Glutamatergic neuron (in vitro differentiated cells): ENCODE data around the gene KIF1A. TPM values are rescaled to one million over a fixed set of nuclear protein-coding genes. Genes with fewer than 3 reads are reported as not detected.

Experiments used
- DNase-seq: peaks from one replicate; pipeline ENCODE4 v3.0.0; 2022
- H3K27ac Mint-ChIP-seq: one replicate; pipeline ENCODE4 v1.8.0; 2020; ENCODE audit warnings: mild to moderate bottlenecking, mixed read lengths, inconsistent platforms; ENCODE audit not compliant: unreplicated experiment
- H3K27me3 Mint-ChIP-seq: one replicate; pipeline ENCODE4 v1.8.0; 2020; ENCODE audit warnings: mild to moderate bottlenecking, moderate library complexity, mixed read lengths, inconsistent platforms; ENCODE audit not compliant: unreplicated experiment
- H3K36me3 Mint-ChIP-seq: one replicate; pipeline ENCODE4 v1.8.0; 2020; ENCODE audit warnings: mild to moderate bottlenecking, mixed read lengths, inconsistent platforms; ENCODE audit not compliant: unreplicated experiment
- H3K4me1 Mint-ChIP-seq: one replicate; pipeline ENCODE4 v1.8.0; 2020; ENCODE audit warnings: mild to moderate bottlenecking, low read depth, mixed read lengths, inconsistent platforms; ENCODE audit not compliant: unreplicated experiment
- H3K4me3 Mint-ChIP-seq: one replicate; pipeline ENCODE4 v1.8.0; 2020; ENCODE audit warnings: mild to moderate bottlenecking, mixed read lengths, inconsistent platforms; ENCODE audit not compliant: unreplicated experiment
- H3K9me3 Mint-ChIP-seq: one replicate; pipeline ENCODE4 v1.8.0; 2020; ENCODE audit warnings: mild to moderate bottlenecking, moderate library complexity, mixed read lengths, inconsistent platforms; ENCODE audit not compliant: unreplicated experiment
- CTCF ChIP-seq: fragments of 200-600 bp; sonication (generic); IDR thresholded peaks from one replicate; pipeline ENCODE4 v1.5.0; 2021; ENCODE audit not compliant: partially characterized antibody, unreplicated experiment
- total RNA-seq: library from RNA; stranded (reverse); fragmentation: NEBNext Ultra II Directional; extraction: Animal tissue kit (Norgen Biotek cat#: 25700); gene quantifications from one replicate; pipeline ENCODE4 v1.2.1, GENCODE V29; 2021; ENCODE audit not compliant: unreplicated experiment

Gene KIF1A
- total RNA-seq, 1 donor from 2014 or later, result 439 TPM

- Mint-ChIP-seq H3K36me3 (peaks cover 25% of the 10 kb centered on the region), H3K9me3 (peaks cover 32% of the 10 kb centered on the region), H3K4me3 (peak overlapping the region; percentile 53), H3K4me1 (peaks cover 1% of the 10 kb centered on the region), H3K27me3 (peaks cover 15% of the 10 kb centered on the region), H3K27ac (peak overlapping the region; percentile 5)
- DNase-seq, result no peak
- TF ChIP-seq CTCF, result no peak
These were observed 4.0 kb downstream of the KIF1A start for GRCh38 chr2:240815761-240816583.

GRCh38 chr2:240814946-240815760 is 4.9 kb downstream of the KIF1A start:
- TF ChIP-seq CTCF, result no peak
- Mint-ChIP-seq H3K27ac (no peak overlapping the region), H3K4me1 (peaks cover 1% of the 10 kb centered on the region), H3K27me3 (peaks cover 19% of the 10 kb centered on the region), H3K9me3 (peaks cover 35% of the 10 kb centered on the region), H3K36me3 (peaks cover 30% of the 10 kb centered on the region), H3K4me3 (no peak overlapping the region)
- DNase-seq, result no peak

- DNase-seq, result no peak
- Mint-ChIP-seq H3K36me3 (peaks cover 36% of the 10 kb centered on the region), H3K27ac (no peak overlapping the region), H3K4me1 (peaks cover 1% of the 10 kb centered on the region), H3K9me3 (peaks cover 37% of the 10 kb centered on the region), H3K4me3 (no peak overlapping the region), H3K27me3 (peaks cover 20% of the 10 kb centered on the region)
- TF ChIP-seq CTCF, result no peak
These were observed 5.7 kb downstream of the KIF1A start for GRCh38 chr2:240814280-240814679.

- Mint-ChIP-seq H3K4me1 (peaks cover 1% of the 10 kb centered on the region), H3K36me3 (peaks cover 39% of the 10 kb centered on the region), H3K9me3 (peaks cover 39% of the 10 kb centered on the region), H3K27ac (no peak overlapping the region), H3K27me3 (peaks cover 22% of the 10 kb centered on the region), H3K4me3 (peak overlapping the region; percentile 9)
- no peak for TF ChIP-seq CTCF
- no peak for DNase-seq
These were observed 6.6 kb downstream of the KIF1A start for GRCh38 chr2:240813231-240813921.
